HUES64 (cell line): ENCODE data around the gene DIS3L2.

Experiments used
- H3K27ac ChIP-seq: 2 replicates; pipeline ENCODE4 v1.7.0; 2013; ENCODE audit warnings: low read depth, low read length, inconsistent platforms
- H3K27me3 ChIP-seq: 2 replicates; pipeline ENCODE4 v1.6.1; 2013; ENCODE audit warnings: mild to moderate bottlenecking, low read length; ENCODE audit not compliant: insufficient read depth
- H3K36me3 ChIP-seq: 2 replicates; pipeline ENCODE4 v1.6.1; 2013; ENCODE audit warnings: mild to moderate bottlenecking, low read length; ENCODE audit not compliant: insufficient read depth
- H3K4me1 ChIP-seq: 2 replicates; pipeline ENCODE4 v1.6.1; 2013; ENCODE audit warnings: mild to moderate bottlenecking, low read length, moderate library complexity; ENCODE audit not compliant: insufficient read depth
- H3K4me3 ChIP-seq: 2 replicates; pipeline ENCODE4 v1.5.1; 2013; ENCODE audit warnings: mild to moderate bottlenecking, low read length, moderate library complexity
- H3K9ac ChIP-seq: 2 replicates; pipeline ENCODE4 v1.6.1; 2013; ENCODE audit warnings: mild to moderate bottlenecking, low read depth, low read length
- H3K9me3 ChIP-seq: 2 replicates; pipeline ENCODE4 v1.6.1; 2013; ENCODE audit warnings: low read depth, low read length; ENCODE audit not compliant: insufficient read depth
- WGBS: fragments of 150-250, 120-280 bp; methylation state at CpG from one replicate; pipeline ENCODE4 v1.1.7; 2013; ENCODE audit warnings: missing lambda C conversion rate; 5-methylcytosine and 5-hydroxymethylcytosine counted together

DIS3L2 gene

DNA sequence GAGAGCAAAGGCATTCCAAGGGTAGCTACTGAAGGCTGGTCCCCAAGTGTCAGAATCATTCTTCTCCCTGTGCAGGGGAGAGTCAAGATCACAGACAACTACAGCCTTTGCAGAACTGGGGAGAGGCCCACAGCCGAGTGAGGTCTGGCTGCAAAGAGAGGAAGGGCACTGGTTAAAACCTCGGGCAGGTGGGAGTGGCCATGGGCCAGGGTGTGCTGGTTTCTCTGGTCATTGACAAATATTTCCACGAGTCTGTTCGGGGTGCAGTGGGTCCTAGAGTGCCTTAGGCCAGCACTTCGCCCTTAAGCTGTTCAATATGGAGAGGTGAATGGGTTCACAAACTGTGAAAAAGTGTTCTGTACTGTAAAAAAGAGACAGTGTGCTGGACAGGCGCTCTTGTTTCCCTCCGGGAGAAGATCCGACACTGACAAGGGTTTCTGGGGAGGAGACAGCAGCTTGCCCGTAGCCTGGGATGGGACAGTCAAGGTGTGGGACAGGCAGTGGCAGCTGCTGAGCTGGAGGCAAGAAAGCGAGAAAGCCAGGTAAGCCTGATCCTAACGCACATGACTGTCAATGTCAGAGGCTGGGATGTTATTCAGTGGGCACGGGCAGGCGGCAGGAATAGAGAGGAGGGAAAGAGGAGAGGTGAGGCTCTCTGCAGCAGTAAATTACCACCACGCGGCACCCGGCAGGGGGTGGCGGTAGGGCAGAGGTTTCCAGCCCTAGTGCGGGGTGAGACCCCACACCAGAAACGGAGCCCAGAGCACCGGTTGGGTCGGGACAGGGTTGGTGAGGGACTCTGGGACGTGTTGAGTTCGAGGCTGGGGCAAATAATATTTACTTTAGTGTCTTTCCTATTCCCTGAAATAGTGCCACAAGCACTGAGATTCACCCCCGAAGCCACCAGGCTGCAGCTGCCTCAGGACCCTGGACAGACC is 37.3 kb upstream of the DIS3L2 start:
- H3K27me3 ChIP-seq, result peaks cover 61% of the 10 kb centered on the region
- no peaks in the 10 kb centered on the region for H3K36me3 ChIP-seq
- H3K9ac ChIP-seq, result no peak overlapping the region
- no peak overlapping the region for H3K27ac ChIP-seq
- peaks cover 3% of the 10 kb centered on the region; the same call in 1 of the 2 replicates for H3K4me1 ChIP-seq
- WGBS, result 82% methylated on average over 24 of the region's 24 CpGs
- no peaks in the 10 kb centered on the region for H3K9me3 ChIP-seq
- no peak overlapping the region for H3K4me3 ChIP-seq

DNA sequence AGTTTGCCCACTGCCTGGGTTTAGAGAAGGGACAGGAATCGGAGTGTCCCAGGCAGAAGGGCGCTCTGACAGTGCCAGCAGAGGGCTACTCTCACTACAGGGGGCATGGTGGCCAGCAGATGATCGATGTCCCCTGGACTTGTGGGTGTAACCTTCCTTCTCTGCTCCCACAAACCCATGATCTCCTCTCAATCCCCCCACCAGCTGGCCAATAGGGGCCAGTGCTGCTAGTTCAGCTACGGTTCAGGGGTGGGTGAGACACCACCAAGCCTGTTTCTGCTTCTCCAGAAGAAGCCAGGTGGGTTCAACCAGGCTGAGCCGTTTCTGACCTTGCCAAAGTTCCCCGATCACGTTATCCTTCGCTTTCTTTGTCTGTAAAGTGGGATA is 36.6 kb upstream of the DIS3L2 start:
- Histone ChIP-seq H3K9ac (no peak overlapping the region), H3K9me3 (no peaks in the 10 kb centered on the region), H3K27ac (no peak overlapping the region), H3K4me3 (peak overlapping the region; percentile 58), H3K36me3 (no peaks in the 10 kb centered on the region), H3K4me1 (peaks cover 3% of the 10 kb centered on the region; the same call in 1 of the 2 replicates), H3K27me3 (peaks cover 63% of the 10 kb centered on the region)
- WGBS, result 45% methylated on average over 8 of the region's 8 CpGs

DNA sequence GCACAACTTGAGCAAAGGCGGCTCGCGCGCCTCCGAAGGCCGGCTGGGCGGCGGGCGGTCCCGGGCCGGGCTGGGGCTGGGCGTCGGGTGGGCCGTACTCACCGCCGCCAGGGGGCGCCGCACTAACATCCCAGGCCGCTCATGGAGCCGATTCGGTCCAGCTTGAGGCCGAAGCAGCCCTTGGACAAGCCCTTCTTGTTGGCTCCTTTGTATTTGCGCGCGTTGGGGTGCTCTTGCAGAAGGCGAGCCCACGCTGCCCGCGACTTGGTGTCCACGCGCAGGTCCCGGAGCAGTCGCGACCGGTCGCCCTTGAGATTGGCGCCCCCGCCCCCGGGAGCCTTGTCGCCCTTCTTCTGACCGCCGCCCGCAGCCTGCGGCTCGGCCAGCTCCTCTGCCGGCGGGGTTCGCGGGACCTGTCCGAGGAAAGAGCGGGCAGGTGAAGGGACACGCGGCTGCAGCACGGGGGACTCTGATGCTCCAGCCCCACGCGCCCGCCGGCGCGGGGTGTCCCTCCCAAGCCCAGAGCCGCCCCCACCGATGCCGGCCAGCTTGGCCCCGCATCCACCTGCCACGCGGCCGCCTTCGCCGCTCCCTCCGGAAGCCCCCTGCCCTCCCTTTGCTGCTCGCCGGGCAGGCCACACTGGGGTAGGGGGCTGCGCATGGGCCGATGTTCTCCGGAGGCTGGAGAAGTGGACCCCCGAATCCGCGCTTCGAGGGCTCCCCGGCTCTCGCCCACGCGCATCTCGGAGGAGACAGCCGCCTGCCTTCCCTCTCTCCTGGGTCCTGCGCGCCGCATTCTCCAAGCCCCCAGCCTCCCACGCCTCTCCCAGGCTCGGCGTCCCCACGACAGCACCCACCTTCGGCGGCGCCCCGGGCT is 36.0 kb upstream of the DIS3L2 start:
- H3K36me3 ChIP-seq, result no peaks in the 10 kb centered on the region
- H3K9me3 ChIP-seq, result no peaks in the 10 kb centered on the region
- H3K9ac ChIP-seq, result peak overlapping the region; percentile 29; the same call in 1 of the 2 replicates
- H3K27ac ChIP-seq, result no peak overlapping the region
- 1% methylated on average over 96 of the region's 96 CpGs for WGBS
- peaks cover 3% of the 10 kb centered on the region; the same call in 1 of the 2 replicates for H3K4me1 ChIP-seq
- H3K27me3 ChIP-seq, result peaks cover 63% of the 10 kb centered on the region
- peak overlapping the region; percentile 58 for H3K4me3 ChIP-seq

DNA sequence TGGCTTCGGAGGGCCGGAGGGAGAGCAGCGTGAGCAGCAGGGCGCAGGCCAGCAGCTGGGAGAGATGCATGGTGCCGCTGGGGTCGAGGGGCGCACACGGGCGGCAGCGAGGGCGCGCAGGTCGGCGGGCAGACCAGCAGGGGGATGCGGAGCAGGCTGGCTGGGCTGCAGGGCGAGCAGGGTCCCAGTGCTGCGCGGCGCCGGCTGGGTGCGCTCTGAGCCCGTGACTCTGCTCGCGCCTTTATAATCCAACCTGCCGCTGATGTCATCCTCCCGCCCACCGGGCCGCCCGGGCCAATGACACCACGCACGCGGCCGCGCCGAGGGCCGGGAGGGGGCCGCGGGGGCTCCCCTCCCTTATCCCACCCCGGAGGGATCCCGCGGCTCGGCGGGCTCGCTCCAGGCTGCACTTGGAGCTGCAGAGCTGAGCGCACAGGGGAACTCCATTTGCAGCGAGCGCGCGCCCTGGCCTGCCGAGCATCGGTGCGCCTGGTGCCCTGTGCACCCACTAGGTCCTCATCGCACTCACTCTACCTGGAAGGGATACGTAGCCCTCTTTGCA is 35.3 kb upstream of the DIS3L2 start, which contains the start of gene NPPC:
NPPC (minus strand) TSS at position 217 of the 562 bp plus-strand sequence; CDS start at position 70, 147 bp downstream.
- peak within 1 kb of the TSS; percentile 58 for H3K4me3 ChIP-seq
- no peak within 1 kb of the TSS for H3K27ac ChIP-seq
- peaks cover 3% of the 10 kb centered on the region; the same call in 1 of the 2 replicates for H3K4me1 ChIP-seq
- H3K9me3 ChIP-seq, result no peaks in the 10 kb centered on the region
- no peaks in the 10 kb centered on the region for H3K36me3 ChIP-seq
- under 1% methylated on average over 54 of the region's 54 CpGs for WGBS
- peaks cover 63% of the 10 kb centered on the region for H3K27me3 ChIP-seq
- H3K9ac ChIP-seq, result peak within 1 kb of the TSS; percentile 29; the same call in 1 of the 2 replicates

DNA sequence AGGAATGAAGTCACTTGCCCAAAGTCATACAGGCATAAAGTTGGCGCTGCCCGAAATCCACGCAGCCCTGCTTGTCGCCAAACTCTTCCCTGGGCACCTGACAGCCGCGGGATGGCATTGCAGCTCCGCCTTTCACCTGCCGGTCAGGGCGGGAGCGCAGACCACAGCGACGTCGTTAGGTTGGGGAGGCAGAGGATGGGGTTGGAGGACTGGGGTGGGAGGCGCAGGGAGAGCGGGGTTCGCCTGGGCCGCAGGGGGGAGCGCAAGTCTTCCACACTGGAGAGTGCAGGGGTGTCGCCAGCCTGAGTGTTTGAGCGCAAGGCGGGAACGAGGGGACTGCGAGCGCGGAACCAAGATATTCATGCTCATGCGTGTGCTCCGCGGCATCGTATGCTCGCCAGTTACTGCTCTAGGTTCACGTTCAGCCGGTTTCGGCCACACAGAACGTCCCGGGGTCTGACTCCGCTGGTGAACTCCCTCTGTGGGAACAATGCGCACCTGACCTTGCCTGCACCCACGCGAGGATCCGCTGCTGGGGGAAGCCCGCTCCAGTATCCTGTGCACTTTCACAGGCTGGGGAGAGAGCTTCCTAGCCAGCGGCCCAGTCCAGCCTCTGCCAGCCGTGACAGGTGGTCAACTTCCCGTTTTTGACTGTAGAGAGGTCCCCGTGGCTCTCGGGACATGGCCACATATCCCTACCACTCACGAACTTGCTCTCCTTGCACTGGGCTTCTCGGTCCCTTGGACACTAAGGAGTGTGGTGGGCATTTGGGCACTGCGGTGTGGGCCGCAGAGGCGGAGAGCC is 34.5 kb upstream of the DIS3L2 start:
- Histone ChIP-seq H3K9me3 (no peaks in the 10 kb centered on the region), H3K4me3 (peak overlapping the region; percentile 58), H3K27ac (no peak overlapping the region), H3K9ac (no peak overlapping the region; the same call in 1 of the 2 replicates), H3K27me3 (peaks cover 63% of the 10 kb centered on the region), H3K4me1 (peaks cover 3% of the 10 kb centered on the region; the same call in 1 of the 2 replicates), H3K36me3 (no peaks in the 10 kb centered on the region)
- WGBS, result 24% methylated on average over 51 of the region's 51 CpGs

DNA sequence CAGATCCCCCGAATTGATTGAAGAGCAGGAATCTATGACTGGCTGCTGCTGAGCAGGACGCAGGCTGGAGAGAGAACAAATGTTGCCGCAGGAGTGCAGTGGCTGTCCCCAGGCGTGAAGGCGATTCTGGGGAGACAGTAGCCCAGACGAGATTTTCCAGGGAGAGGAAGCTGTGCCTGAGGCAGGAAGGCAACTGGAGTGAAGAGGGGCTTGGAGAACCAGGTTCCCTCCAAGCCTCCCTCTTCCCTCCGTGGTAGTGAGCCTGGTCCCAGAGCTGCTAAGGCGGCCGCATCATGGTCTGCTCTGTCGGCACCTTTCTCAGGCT is 34.0 kb upstream of the DIS3L2 start:
- H3K36me3 ChIP-seq, result no peaks in the 10 kb centered on the region
- peaks cover 3% of the 10 kb centered on the region; the same call in 1 of the 2 replicates for H3K4me1 ChIP-seq
- H3K27ac ChIP-seq, result no peak overlapping the region
- no peak overlapping the region for H3K9ac ChIP-seq
- 77% methylated on average over 10 of the region's 10 CpGs for WGBS
- H3K27me3 ChIP-seq, result peaks cover 63% of the 10 kb centered on the region
- H3K9me3 ChIP-seq, result no peaks in the 10 kb centered on the region
- H3K4me3 ChIP-seq, result peak overlapping the region; percentile 58; the same call in 1 of the 2 replicates

DNA sequence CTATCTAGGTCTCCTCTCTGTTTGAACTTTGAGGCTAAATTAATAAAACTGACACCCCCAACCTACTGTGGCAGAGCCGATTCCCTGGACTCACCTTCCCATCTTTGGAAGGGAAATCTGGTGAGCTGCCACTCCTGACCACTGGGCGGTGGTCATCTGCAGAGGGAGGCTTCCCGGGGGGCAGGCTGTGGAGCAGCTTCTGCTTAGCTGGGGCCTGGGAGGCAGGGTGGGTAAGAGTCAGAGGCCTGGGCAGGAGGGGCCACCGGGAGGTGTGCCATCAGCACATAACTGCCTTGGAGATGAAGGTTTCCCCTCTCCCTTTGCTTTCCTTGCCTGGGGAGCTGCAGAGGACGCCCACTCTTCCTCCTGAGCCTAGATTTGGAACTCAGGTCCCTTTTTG is 33.0 kb upstream of the DIS3L2 start:
- peaks cover 3% of the 10 kb centered on the region; the same call in 1 of the 2 replicates for H3K4me1 ChIP-seq
- 72% methylated on average over 5 of the region's 5 CpGs for WGBS
- no peak overlapping the region for H3K9ac ChIP-seq

DNA sequence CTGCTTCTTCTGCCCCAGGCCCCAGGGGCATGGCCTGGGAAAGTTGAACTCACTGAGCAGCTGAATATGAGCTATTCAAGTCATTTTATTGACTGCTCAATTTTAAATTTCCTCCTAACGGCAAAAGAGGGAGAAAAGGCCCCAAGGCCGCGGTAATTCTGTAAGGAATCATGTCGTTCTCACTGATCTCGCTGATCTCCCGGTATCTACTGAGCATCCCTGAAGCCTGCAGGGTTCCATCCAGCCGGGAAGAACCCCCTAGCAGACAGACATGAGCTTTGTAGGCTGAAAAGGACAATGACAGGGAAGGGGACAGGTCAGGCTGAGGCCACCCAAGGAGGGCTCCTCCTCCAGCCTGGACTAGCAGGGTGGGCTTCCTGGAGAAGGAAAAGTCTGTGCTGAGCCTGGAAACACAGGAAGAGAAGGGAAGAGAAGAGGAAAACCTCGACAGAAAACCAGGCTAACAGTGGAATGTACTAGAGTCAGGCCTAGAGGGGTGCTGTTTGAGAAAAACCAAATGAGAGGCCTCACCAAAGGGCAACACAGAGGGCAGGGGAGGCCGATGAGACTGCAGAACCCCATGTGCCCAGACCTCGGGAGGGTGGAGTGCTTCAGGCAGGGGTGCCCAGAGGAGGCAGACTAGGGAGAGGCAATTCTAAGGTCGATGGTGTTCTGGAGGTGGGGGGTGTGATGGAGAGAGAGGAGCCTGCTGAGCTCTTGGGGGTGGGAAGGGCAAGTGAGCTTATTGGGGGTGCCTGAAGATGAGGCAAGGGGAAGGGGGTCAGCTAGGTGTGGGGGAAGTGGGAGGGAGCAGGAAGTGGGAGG is 32.4 kb upstream of the DIS3L2 start:
- Histone ChIP-seq H3K9ac (no peak overlapping the region), H3K4me3 (no peak overlapping the region), H3K27me3 (peaks cover 53% of the 10 kb centered on the region), H3K36me3 (no peaks in the 10 kb centered on the region), H3K4me1 (peaks cover 3% of the 10 kb centered on the region; the same call in 1 of the 2 replicates), H3K27ac (no peak overlapping the region), H3K9me3 (no peaks in the 10 kb centered on the region)
- 84% methylated on average over 11 of the region's 11 CpGs for WGBS

More for the DNA sequence above, 33.0 kb upstream of the DIS3L2 start:
- H3K4me3 ChIP-seq, result no peak overlapping the region
- no peaks in the 10 kb centered on the region for H3K36me3 ChIP-seq
- peaks cover 59% of the 10 kb centered on the region for H3K27me3 ChIP-seq
- no peak overlapping the region for H3K27ac ChIP-seq
- no peaks in the 10 kb centered on the region for H3K9me3 ChIP-seq

DNA sequence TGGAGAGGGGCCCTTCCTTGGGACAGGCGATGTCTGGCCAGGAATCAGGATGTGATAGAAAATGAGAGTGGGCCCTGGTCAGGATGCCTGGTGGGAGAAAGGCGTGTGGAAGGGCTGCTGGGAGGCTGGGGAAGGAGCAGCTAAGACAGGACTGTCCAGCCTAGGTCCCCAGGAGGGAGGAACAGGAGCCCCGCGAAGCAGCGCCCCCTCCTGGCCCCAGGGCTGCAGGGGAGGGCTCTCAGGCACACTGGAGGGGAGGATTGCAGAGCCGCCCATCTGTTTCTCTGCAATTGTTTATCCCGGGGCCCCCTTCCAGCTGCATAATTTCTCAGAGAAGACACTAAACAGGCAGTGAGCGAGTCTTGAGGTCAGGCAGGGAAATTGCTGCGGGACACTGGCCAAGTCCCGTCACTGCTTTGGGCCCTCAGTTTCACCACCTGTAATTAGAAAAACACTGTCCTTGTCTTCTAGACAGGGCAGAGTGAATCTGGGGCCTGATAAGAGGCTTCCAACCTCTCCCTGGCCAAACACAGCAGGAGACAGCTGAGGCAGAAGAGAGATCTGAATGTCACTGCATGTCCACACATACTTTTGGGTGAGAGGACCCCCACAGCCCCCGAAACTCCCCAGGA is 31.4 kb upstream of the DIS3L2 start:
- Histone ChIP-seq H3K27ac (no peak overlapping the region), H3K9ac (no peak overlapping the region), H3K4me3 (no peak overlapping the region), H3K36me3 (no peaks in the 10 kb centered on the region), H3K27me3 (peaks cover 43% of the 10 kb centered on the region), H3K4me1 (peaks cover under 1% of the 10 kb centered on the region; the same call in 1 of the 2 replicates), H3K9me3 (no peaks in the 10 kb centered on the region)
- 58% methylated on average over 11 of the region's 11 CpGs for WGBS
